Measurements from ENCODE around the gene KLHL20. TPM values are rescaled to one million over a fixed set of nuclear protein-coding genes. Genes with fewer than 3 reads are reported as not detected.
A peak's percentile ranks its signal among the peaks of the same experiment; 100 is the strongest.
"Not testable (repeated sequence)": the region's sequence is repeated elsewhere in the genome, so short reads cannot be mapped to it uniquely, and the experiment has no call there.

KLHL20 gene
- polyA plus RNA-seq, 1 donor from 2014 or later, result 33.2 TPM

- Histone ChIP-seq H3K4me2 (ENCODE audit: low read length) (peak overlapping the region; percentile 96), H3K4me3 (ENCODE audit: low read length) (peak overlapping the region; percentile 74), H3K9me3 (ENCODE audit: low read length) (no peaks in the 10 kb centered on the region), H3K79me2 (replicated peaks; ENCODE audit: insufficient read depth, low read length) (peaks cover 27% of the 10 kb centered on the region), H3K36me3 (ENCODE audit: insufficient read depth, low read length) (no peaks in the 10 kb centered on the region), H3F3A (ENCODE audit: insufficient read depth, low read length, poor library complexity, severe bottlenecking) (peaks cover 6% of the 10 kb centered on the region), H3K9ac (ENCODE audit: low read length) (peak overlapping the region; percentile 76), H2AFZ (ENCODE audit: low read depth, low read length) (peak overlapping the region; percentile 98), H3K27me3 (ENCODE audit: insufficient read depth, low read depth, low read length) (no peaks in the 10 kb centered on the region), H4K20me1 (ENCODE audit: insufficient read depth) (no peaks in the 10 kb centered on the region), H3K9me2 (ENCODE audit: insufficient read depth, low read length) (no peaks in the 10 kb centered on the region), H3K27ac (ENCODE audit: low read length) (peak overlapping the region; percentile 87)
- TF ChIP-seq EP300 (conservative IDR thresholded peaks at IDR 0.05; ENCODE audit: poor library complexity, severe bottlenecking) (no peak), REST (IDR thresholded peaks at IDR 0.05; ENCODE audit: borderline replicate concordance) (no peak), RAD21 (conservative IDR thresholded peaks at IDR 0.05) (no peak), TAF1 (IDR thresholded peaks at IDR 0.05; ENCODE audit: low read depth) (no peak), MXI1 (conservative IDR thresholded peaks at IDR 0.05; ENCODE audit: poor library complexity, severe bottlenecking) (no peak), POLR2AphosphoS5 (IDR thresholded peaks at IDR 0.05) (no peak), EZH2 (IDR thresholded peaks at IDR 0.05; ENCODE audit: borderline replicate concordance, insufficient read depth, low read length, poor library complexity, severe bottlenecking) (no peak), SMC3 (conservative IDR thresholded peaks at IDR 0.05; ENCODE audit: poor library complexity) (no peak)
- TF ChIP-seq, protein P1, sequence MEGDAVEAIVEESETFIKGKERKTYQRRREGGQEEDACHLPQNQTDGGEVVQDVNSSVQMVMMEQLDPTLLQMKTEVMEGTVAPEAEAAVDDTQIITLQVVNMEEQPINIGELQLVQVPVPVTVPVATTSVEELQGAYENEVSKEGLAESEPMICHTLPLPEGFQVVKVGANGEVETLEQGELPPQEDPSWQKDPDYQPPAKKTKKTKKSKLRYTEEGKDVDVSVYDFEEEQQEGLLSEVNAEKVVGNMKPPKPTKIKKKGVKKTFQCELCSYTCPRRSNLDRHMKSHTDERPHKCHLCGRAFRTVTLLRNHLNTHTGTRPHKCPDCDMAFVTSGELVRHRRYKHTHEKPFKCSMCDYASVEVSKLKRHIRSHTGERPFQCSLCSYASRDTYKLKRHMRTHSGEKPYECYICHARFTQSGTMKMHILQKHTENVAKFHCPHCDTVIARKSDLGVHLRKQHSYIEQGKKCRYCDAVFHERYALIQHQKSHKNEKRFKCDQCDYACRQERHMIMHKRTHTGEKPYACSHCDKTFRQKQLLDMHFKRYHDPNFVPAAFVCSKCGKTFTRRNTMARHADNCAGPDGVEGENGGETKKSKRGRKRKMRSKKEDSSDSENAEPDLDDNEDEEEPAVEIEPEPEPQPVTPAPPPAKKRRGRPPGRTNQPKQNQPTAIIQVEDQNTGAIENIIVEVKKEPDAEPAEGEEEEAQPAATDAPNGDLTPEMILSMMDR (IDR thresholded peaks at IDR 0.05; ENCODE audit: poor library complexity, severe bottlenecking), result no peak
Observed at GRCh38 chr1:173715538-173715844, 710 bp downstream of the KLHL20 start.

DNA sequence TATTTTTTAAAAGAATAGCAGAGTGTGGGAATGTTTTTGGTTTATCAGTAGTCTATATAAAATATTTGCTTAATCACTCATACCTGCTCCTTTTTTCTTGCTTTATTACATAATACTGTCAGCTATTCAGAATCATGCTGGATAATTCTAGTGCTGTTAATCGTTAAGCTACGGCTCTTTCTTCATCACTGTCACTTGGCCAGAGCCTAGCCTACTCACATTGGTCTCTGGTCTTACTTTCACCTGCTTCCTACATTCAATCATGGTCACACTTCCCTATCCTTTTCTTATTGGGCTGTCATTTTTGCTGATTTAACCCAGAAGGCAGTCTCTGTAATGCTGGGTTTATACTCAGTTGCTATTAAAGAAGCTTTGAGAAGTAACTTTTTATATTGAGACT, 2.5 kb downstream of the KLHL20 start:
- no peak overlapping the region for H3K27ac ChIP-seq (ENCODE audit: low read length)
- H4K20me1 ChIP-seq (ENCODE audit: insufficient read depth), result no peaks in the 10 kb centered on the region
- peaks cover 27% of the 10 kb centered on the region for H3K79me2 ChIP-seq (replicated peaks; ENCODE audit: insufficient read depth, low read length)
- H3K4me2 ChIP-seq (ENCODE audit: low read length), result peak overlapping the region; percentile 96
- no peak for TF ChIP-seq TAF1 (IDR thresholded peaks at IDR 0.05; ENCODE audit: low read depth)
- TF ChIP-seq, protein P1 (IDR thresholded peaks at IDR 0.05; ENCODE audit: poor library complexity, severe bottlenecking), result no peak
- TF ChIP-seq REST (IDR thresholded peaks at IDR 0.05; ENCODE audit: borderline replicate concordance), result no peak
- no peak overlapping the region for H2AFZ ChIP-seq (ENCODE audit: low read depth, low read length)
- H3K36me3 ChIP-seq (ENCODE audit: insufficient read depth, low read length), result no peaks in the 10 kb centered on the region
- no peaks in the 10 kb centered on the region for H3K9me3 ChIP-seq (ENCODE audit: low read length)
- H3F3A ChIP-seq (ENCODE audit: insufficient read depth, low read length, poor library complexity, severe bottlenecking), result peaks cover 6% of the 10 kb centered on the region
- no peaks in the 10 kb centered on the region for H3K27me3 ChIP-seq (ENCODE audit: insufficient read depth, low read depth, low read length)
- peak overlapping the region; percentile 74 for H3K4me3 ChIP-seq (ENCODE audit: low read length)
- peak overlapping the region; percentile 34 for H3K9ac ChIP-seq (ENCODE audit: low read length)
- no peaks in the 10 kb centered on the region for H3K9me2 ChIP-seq (ENCODE audit: insufficient read depth, low read length)

DNA sequence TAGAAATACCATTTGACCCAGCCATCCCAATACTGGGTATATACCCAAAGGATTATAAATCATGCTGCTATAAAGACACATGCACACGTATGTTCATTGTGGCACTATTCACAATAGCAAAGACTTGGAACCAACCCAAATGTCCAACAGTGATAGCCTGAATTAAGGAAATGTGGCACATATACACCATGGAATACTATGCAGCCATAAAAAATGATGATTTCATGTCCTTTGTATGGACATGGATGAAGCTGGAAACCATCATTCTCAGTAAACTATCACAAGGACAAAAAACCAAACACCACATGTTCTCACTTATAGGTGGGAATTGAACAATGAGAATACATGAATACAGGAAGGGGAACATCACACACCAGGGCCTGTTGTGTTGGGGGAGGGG, 16.6 kb downstream of the KLHL20 start:
- not testable (repeated sequence) for H3F3A ChIP-seq (ENCODE audit: insufficient read depth, low read length, poor library complexity, severe bottlenecking); H3K4me3 ChIP-seq (ENCODE audit: low read length); H3K79me2 ChIP-seq (replicated peaks; ENCODE audit: insufficient read depth, low read length); H3K9ac ChIP-seq (ENCODE audit: low read length); H3K27ac ChIP-seq (ENCODE audit: low read length); H3K27me3 ChIP-seq (ENCODE audit: insufficient read depth, low read depth, low read length); H4K20me1 ChIP-seq (ENCODE audit: insufficient read depth); H3K9me2 ChIP-seq (ENCODE audit: insufficient read depth, low read length); H3K4me2 ChIP-seq (ENCODE audit: low read length); H2AFZ ChIP-seq (ENCODE audit: low read depth, low read length); H3K36me3 ChIP-seq (ENCODE audit: insufficient read depth, low read length); H3K9me3 ChIP-seq (ENCODE audit: low read length)

Measured in neural cell (in vitro differentiated cells).